ENCODE results near the gene RNF151.

The RNF151 gene

GRCh38 chr16:1979271-1980029, 12.8 kb downstream of the RNF151 start:
- Histone ChIP-seq H3K4me1 (ENCODE audit: low read length) (0 out of 2 replicates have a peak, but pooled peaks cover 3% of the 10 kb centered on the region), H3K9me3 (replicated peaks; ENCODE audit: insufficient read depth, low read length) (no peaks in the 10 kb centered on the region), H3K4me3 (ENCODE audit: low read length) (no peak overlapping the region), H3K27ac (ENCODE audit: low read length) (no peak overlapping the region), H3F3A (ENCODE audit: insufficient read depth, low read length) (peaks cover 19% of the 10 kb centered on the region), H3K4me2 (ENCODE audit: low read depth, low read length) (no peak overlapping the region), H3K27me3 (replicated peaks; ENCODE audit: insufficient read depth, low read length) (peaks cover 39% of the 10 kb centered on the region), H3K9ac (ENCODE audit: low read length) (no peak overlapping the region), H2AFZ (ENCODE audit: low read length) (no peak overlapping the region), H3K36me3 (replicated peaks; ENCODE audit: insufficient read depth, low read length) (no peaks in the 10 kb centered on the region), H3K9me2 (replicated peaks; ENCODE audit: insufficient read depth, low read length) (no peaks in the 10 kb centered on the region), H3K79me2 (ENCODE audit: low read length) (peaks cover under 1% of the 10 kb centered on the region; the same call in 1 of the 2 replicates), H4K20me1 (ENCODE audit: insufficient read depth, low read length) (no peaks in the 10 kb centered on the region)
- no peak for TF ChIP-seq EZH2phosphoT487 (IDR thresholded peaks at IDR 0.05; ENCODE audit: low read length)
- TF ChIP-seq EZH2 (optimal IDR thresholded peaks at IDR 0.05; ENCODE audit: low read depth, low read length), result no peak
- no peak for TF ChIP-seq CTCF (IDR thresholded peaks at IDR 0.05; ENCODE audit: low read length)
- no peak for DNase-seq

- no peaks in the 10 kb centered on the region for H3K9me2 ChIP-seq (replicated peaks; ENCODE audit: insufficient read depth, low read length)
- H3K36me3 ChIP-seq (replicated peaks; ENCODE audit: insufficient read depth, low read length), result no peaks in the 10 kb centered on the region
- H3K27ac ChIP-seq (ENCODE audit: low read length), result no peak overlapping the region
- H4K20me1 ChIP-seq (ENCODE audit: insufficient read depth, low read length), result no peaks in the 10 kb centered on the region
- peaks cover 39% of the 10 kb centered on the region for H3K27me3 ChIP-seq (replicated peaks; ENCODE audit: insufficient read depth, low read length)
- H3K4me3 ChIP-seq (ENCODE audit: low read length), result no peak overlapping the region
- DNase-seq, result no peak
- H3K9me3 ChIP-seq (replicated peaks; ENCODE audit: insufficient read depth, low read length), result no peaks in the 10 kb centered on the region
- peaks cover 9% of the 10 kb centered on the region for H3K4me1 ChIP-seq (ENCODE audit: low read length)
- TF ChIP-seq EZH2 (optimal IDR thresholded peaks at IDR 0.05; ENCODE audit: low read depth, low read length) (no peak), CTCF (IDR thresholded peaks at IDR 0.05; ENCODE audit: low read length) (no peak), EZH2phosphoT487 (IDR thresholded peaks at IDR 0.05; ENCODE audit: low read length) (no peak)
- H2AFZ ChIP-seq (ENCODE audit: low read length), result no peak overlapping the region
- H3K4me2 ChIP-seq (ENCODE audit: low read depth, low read length), result no peak overlapping the region
- peaks cover 26% of the 10 kb centered on the region for H3F3A ChIP-seq (ENCODE audit: insufficient read depth, low read length)
- H3K9ac ChIP-seq (ENCODE audit: low read length), result no peak overlapping the region
- H3K79me2 ChIP-seq (ENCODE audit: low read length), result peaks cover 8% of the 10 kb centered on the region
Measured at GRCh38 chr16:1980030-1980769, 13.5 kb downstream of the RNF151 start.

- DNase-seq, result no peak
- H3K9me2 ChIP-seq (replicated peaks; ENCODE audit: insufficient read depth, low read length), result no peaks in the 10 kb centered on the region
- no peaks in the 10 kb centered on the region for H3K36me3 ChIP-seq (replicated peaks; ENCODE audit: insufficient read depth, low read length)
Measured at GRCh38 chr16:1980770-1981087, 14.1 kb downstream of the RNF151 start.

More at GRCh38 chr16:1980770-1981087, 14.1 kb downstream of the RNF151 start:
- Histone ChIP-seq H3K27me3 (replicated peaks; ENCODE audit: insufficient read depth, low read length) (peaks cover 39% of the 10 kb centered on the region), H3F3A (ENCODE audit: insufficient read depth, low read length) (peaks cover 27% of the 10 kb centered on the region), H3K79me2 (ENCODE audit: low read length) (peaks cover 13% of the 10 kb centered on the region), H3K4me2 (ENCODE audit: low read depth, low read length) (no peak overlapping the region), H4K20me1 (ENCODE audit: insufficient read depth, low read length) (no peaks in the 10 kb centered on the region), H3K4me3 (ENCODE audit: low read length) (no peak overlapping the region), H3K27ac (ENCODE audit: low read length) (no peak overlapping the region), H3K9ac (ENCODE audit: low read length) (no peak overlapping the region), H3K4me1 (ENCODE audit: low read length) (peaks cover 14% of the 10 kb centered on the region), H3K9me3 (replicated peaks; ENCODE audit: insufficient read depth, low read length) (no peaks in the 10 kb centered on the region), H2AFZ (ENCODE audit: low read length) (no peak overlapping the region)
- TF ChIP-seq EZH2 (optimal IDR thresholded peaks at IDR 0.05; ENCODE audit: low read depth, low read length) (no peak), CTCF (IDR thresholded peaks at IDR 0.05; ENCODE audit: low read length) (no peak), EZH2phosphoT487 (IDR thresholded peaks at IDR 0.05; ENCODE audit: low read length) (no peak)

Measured in MM.1S (cell line).